Loucy (cell line): ENCODE data around the gene CIITA.

Source experiments
- H2AFZ ChIP-seq: fragments of 200-600 bp; sonication (generic); 2 replicates; pipeline ENCODE4 v1.6.0; 2016; ENCODE audit warnings: antibody characterized with exemption, mild to moderate bottlenecking, low read length, moderate library complexity
- H3F3A ChIP-seq: fragments of 200-600 bp; 2 replicates; pipeline ENCODE4 v1.6.0; 2016; ENCODE audit warnings: antibody characterized with exemption, low read depth, mild to moderate bottlenecking
- H3K27me3 ChIP-seq: fragments of 200-600 bp; sonication (generic); 2 replicates; pipeline ENCODE4 v1.6.1; 2014; ENCODE audit warnings: low read length, mild to moderate bottlenecking; ENCODE audit not compliant: insufficient read depth, poor library complexity, severe bottlenecking
- H3K36me3 ChIP-seq: fragments of 200-600 bp; sonication (generic); 2 replicates; pipeline ENCODE4 v1.6.1; 2016; ENCODE audit warnings: low read length; ENCODE audit not compliant: insufficient read depth
- H3K4me1 ChIP-seq: fragments of 200-600 bp; sonication (generic); 2 replicates; pipeline ENCODE4 v1.5.1; 2014; ENCODE audit warnings: low read length, mild to moderate bottlenecking; ENCODE audit not compliant: insufficient read depth, poor library complexity, severe bottlenecking
- H3K4me2 ChIP-seq: fragments of 200-600 bp; sonication (generic); 2 replicates; pipeline ENCODE4 v1.6.0; 2014; ENCODE audit warnings: antibody characterized with exemption, low read length, low read depth, mild to moderate bottlenecking; ENCODE audit not compliant: poor library complexity, severe bottlenecking
- H3K4me3 ChIP-seq: fragments of 200-600 bp; sonication (generic); 2 replicates; pipeline ENCODE4 v1.5.1; 2014; ENCODE audit warnings: low read length, mild to moderate bottlenecking, mixed read lengths; ENCODE audit not compliant: poor library complexity, severe bottlenecking
- H3K79me2 ChIP-seq: fragments of 200-600 bp; sonication (generic); 2 replicates; pipeline ENCODE4 v1.6.1; 2014; ENCODE audit warnings: low read length; ENCODE audit not compliant: insufficient read depth
- H3K9ac ChIP-seq: fragments of 200-600 bp; sonication (generic); 2 replicates; pipeline ENCODE4 v1.6.0; 2014; ENCODE audit warnings: mild to moderate bottlenecking, low read depth, low read length, moderate library complexity; ENCODE audit not compliant: poor library complexity, severe bottlenecking
- H3K9me2 ChIP-seq: fragments of 200-600 bp; sonication (generic); replicated peaks from 2 replicates; pipeline ENCODE4 v1.6.1; 2016; ENCODE audit warnings: low read depth, low read length, mixed read lengths
- H3K9me3 ChIP-seq: fragments of 200-600 bp; sonication (generic); 2 replicates; pipeline ENCODE4 v1.6.1; 2014; ENCODE audit warnings: mild to moderate bottlenecking, antibody characterized with exemption, low read length, low read depth; ENCODE audit not compliant: insufficient read depth
- H4K20me1 ChIP-seq: fragments of 200-600 bp; sonication (generic); 2 replicates; pipeline ENCODE4 v1.6.0; 2014; ENCODE audit warnings: antibody characterized with exemption, low read length, mild to moderate bottlenecking; ENCODE audit not compliant: insufficient read depth, poor library complexity, severe bottlenecking
- CTCF ChIP-seq: fragments of 200-600 bp; sonication (generic); conservative IDR thresholded peaks from 2 replicates; pipeline ENCODE4 v1.5.1; 2014; ENCODE audit warnings: mild to moderate bottlenecking, antibody characterized with exemption, low read length
- EZH2phosphoT487 ChIP-seq: fragments of 200-600 bp; IDR thresholded peaks from 2 replicates; pipeline ENCODE4 v1.6.1; 2018; ENCODE audit warnings: antibody characterized with exemption, mild to moderate bottlenecking, moderate library complexity, borderline replicate concordance

CIITA gene

DNA sequence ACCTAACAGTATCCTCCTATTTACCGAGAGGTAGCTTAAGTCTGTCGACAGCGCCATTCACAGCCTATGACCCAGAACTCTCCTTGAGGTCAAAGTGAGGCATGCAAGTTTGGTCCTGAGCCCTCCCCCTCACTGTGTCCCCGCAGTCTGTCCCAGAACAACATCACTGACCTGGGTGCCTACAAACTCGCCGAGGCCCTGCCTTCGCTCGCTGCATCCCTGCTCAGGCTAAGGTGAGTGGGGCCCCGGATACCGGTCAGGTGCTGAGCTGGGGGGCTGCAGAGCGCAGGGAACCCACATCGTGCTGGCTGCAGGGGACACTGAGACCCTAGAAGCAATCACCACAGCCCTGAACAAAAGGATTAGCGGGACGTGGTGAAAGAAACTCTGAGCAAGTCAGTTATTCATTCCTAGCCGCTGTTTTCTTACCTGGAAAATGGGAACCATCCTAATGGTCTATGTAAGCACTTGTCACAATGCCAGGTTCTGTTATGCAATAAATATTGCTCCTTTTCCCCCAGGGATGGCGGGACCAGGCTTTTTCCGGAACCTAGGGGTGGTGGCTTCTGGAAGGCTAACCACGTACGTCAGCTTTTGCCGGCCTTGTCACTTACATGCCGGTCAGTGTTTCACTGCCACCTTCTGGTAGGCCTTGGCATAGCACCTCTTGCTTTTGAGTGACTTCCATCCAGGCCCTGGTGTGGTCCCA is 41.4 kb downstream of the CIITA start:
- peak overlapping the region; percentile 76; the same call in 1 of the 2 replicates for H2AFZ ChIP-seq

GRCh38 chr16:10919003-10919351 is 42.0 kb downstream of the CIITA start:
- no peak for TF ChIP-seq CTCF
- no peak for TF ChIP-seq EZH2phosphoT487
- no peaks in the 10 kb centered on the region for H3K4me1 ChIP-seq
- H3K79me2 ChIP-seq, result no peaks in the 10 kb centered on the region
- H3K36me3 ChIP-seq, result no peaks in the 10 kb centered on the region
- no peaks in the 10 kb centered on the region for H3K9me3 ChIP-seq
- H3K4me3 ChIP-seq, result no peak overlapping the region
- H3F3A ChIP-seq, result no peaks in the 10 kb centered on the region
- no peak overlapping the region for H3K4me2 ChIP-seq
- no peaks in the 10 kb centered on the region for H3K27me3 ChIP-seq
- H2AFZ ChIP-seq, result no peak overlapping the region
- H3K9me2 ChIP-seq, result no peaks in the 10 kb centered on the region
- H3K9ac ChIP-seq, result no peak overlapping the region
- no peaks in the 10 kb centered on the region for H4K20me1 ChIP-seq

More for the DNA sequence above, 41.4 kb downstream of the CIITA start:
- H3K9ac ChIP-seq, result no peak overlapping the region
- no peaks in the 10 kb centered on the region for H3F3A ChIP-seq
- no peaks in the 10 kb centered on the region for H3K79me2 ChIP-seq
- H3K9me3 ChIP-seq, result no peaks in the 10 kb centered on the region
- H3K27me3 ChIP-seq, result no peaks in the 10 kb centered on the region
- peak overlapping the region; percentile 46 for H3K4me2 ChIP-seq
- no peaks in the 10 kb centered on the region for H3K9me2 ChIP-seq
- H3K4me3 ChIP-seq, result no peak overlapping the region
- H4K20me1 ChIP-seq, result no peaks in the 10 kb centered on the region
- no peaks in the 10 kb centered on the region for H3K36me3 ChIP-seq
- peak; percentile 75 for TF ChIP-seq CTCF
- no peak for TF ChIP-seq EZH2phosphoT487
- no peaks in the 10 kb centered on the region for H3K4me1 ChIP-seq

DNA sequence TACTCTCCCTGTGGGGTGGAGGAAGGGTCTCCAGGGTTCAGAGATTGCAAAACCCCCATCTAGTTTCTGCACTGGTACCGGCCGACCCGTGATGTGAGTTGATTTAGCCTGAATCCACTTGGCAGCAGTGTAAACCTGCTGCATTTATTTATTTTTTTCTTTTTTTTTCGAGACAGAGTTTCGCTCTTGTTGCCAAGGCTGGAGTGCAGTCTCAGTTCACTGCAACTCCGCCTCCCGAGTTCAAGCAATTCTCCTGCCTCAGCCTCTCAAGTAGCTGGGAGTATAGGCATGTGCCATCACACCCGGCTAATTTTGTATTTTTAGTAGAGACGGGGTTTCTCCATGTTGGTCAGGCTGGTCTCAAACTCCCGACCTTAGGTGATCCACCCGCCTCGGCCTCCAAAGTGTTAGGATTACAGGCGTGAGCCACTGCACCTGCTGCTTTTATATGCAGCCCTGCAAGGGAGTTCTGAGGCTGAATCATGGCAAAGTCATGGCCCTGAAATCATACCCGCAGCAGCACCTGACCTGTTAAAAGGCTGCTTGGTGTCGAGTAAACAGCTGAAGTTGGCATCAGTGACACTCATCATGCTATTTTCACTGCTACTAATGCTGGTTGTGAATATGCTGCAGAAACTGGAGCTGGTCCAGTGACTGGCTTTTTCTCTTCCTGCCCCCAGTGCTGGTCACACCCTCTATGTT is 43.9 kb downstream of the CIITA start:
- no peak overlapping the region for H2AFZ ChIP-seq
- H4K20me1 ChIP-seq, result no peaks in the 10 kb centered on the region
- no peak for TF ChIP-seq CTCF
- TF ChIP-seq EZH2phosphoT487, result no peak
- no peak overlapping the region for H3K4me3 ChIP-seq
- no peak overlapping the region for H3K4me2 ChIP-seq
- no peaks in the 10 kb centered on the region for H3K4me1 ChIP-seq
- H3K79me2 ChIP-seq, result no peaks in the 10 kb centered on the region
- no peaks in the 10 kb centered on the region for H3K9me3 ChIP-seq
- H3K9ac ChIP-seq, result no peak overlapping the region
- no peaks in the 10 kb centered on the region for H3K27me3 ChIP-seq
- H3F3A ChIP-seq, result no peaks in the 10 kb centered on the region
- no peaks in the 10 kb centered on the region for H3K9me2 ChIP-seq
- H3K36me3 ChIP-seq, result no peaks in the 10 kb centered on the region
